OCI-LY3 (cell line): Measurements from ENCODE around the gene CLCN3.
"Not testable (repeated sequence)": the region's sequence is repeated elsewhere in the genome, so short reads cannot be mapped to it uniquely, and the experiment has no call there.

Source experiments
- EZH2phosphoT487 ChIP-seq: fragments of 200-600 bp; shearing (Covaris generic); IDR thresholded peaks from 2 replicates; pipeline ENCODE4 v1.6.1; 2018; ENCODE audit warnings: antibody characterized with exemption, mixed run types, low read depth
- TF ChIP-seq, protein P1 (sequence below): fragments of 200-600, 300-600 bp; sonication (generic); IDR thresholded peaks from 2 replicates; pipeline ENCODE4 v1.5.1; 2014; ENCODE audit warnings: antibody characterized with exemption, low read length, low read depth

DNA sequence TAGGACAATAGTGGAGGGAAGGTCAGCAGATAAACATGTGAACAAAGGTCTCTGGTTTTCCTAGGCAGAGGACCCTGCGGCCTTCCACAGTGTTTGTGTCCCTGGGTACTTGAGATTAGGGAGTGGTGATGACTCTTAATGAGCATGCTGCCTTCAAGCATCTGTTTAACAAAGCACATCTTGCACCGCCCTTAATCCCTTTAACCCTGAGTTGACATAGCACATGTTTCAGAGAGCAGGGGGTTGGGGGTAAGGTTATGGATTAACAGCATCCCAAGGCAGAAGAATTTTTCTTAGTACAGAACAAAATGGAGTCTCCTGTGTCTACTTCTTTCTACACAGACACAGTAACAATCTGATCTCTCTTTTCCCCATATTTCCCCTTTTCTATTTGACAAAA, 58.1 kb downstream of the CLCN3 start:
- TF ChIP-seq, protein P1, sequence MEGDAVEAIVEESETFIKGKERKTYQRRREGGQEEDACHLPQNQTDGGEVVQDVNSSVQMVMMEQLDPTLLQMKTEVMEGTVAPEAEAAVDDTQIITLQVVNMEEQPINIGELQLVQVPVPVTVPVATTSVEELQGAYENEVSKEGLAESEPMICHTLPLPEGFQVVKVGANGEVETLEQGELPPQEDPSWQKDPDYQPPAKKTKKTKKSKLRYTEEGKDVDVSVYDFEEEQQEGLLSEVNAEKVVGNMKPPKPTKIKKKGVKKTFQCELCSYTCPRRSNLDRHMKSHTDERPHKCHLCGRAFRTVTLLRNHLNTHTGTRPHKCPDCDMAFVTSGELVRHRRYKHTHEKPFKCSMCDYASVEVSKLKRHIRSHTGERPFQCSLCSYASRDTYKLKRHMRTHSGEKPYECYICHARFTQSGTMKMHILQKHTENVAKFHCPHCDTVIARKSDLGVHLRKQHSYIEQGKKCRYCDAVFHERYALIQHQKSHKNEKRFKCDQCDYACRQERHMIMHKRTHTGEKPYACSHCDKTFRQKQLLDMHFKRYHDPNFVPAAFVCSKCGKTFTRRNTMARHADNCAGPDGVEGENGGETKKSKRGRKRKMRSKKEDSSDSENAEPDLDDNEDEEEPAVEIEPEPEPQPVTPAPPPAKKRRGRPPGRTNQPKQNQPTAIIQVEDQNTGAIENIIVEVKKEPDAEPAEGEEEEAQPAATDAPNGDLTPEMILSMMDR, result not testable (repeated sequence)
- TF ChIP-seq EZH2phosphoT487, result not testable (repeated sequence)
